ENCODE results near the gene FSCN2. TPM values are rescaled to one million over a fixed set of nuclear protein-coding genes. Genes with fewer than 3 reads are reported as not detected.

The FSCN2 gene
- total RNA-seq, 2 donors from 2014 or later, result 1.0 to 1.8 TPM

DNA sequence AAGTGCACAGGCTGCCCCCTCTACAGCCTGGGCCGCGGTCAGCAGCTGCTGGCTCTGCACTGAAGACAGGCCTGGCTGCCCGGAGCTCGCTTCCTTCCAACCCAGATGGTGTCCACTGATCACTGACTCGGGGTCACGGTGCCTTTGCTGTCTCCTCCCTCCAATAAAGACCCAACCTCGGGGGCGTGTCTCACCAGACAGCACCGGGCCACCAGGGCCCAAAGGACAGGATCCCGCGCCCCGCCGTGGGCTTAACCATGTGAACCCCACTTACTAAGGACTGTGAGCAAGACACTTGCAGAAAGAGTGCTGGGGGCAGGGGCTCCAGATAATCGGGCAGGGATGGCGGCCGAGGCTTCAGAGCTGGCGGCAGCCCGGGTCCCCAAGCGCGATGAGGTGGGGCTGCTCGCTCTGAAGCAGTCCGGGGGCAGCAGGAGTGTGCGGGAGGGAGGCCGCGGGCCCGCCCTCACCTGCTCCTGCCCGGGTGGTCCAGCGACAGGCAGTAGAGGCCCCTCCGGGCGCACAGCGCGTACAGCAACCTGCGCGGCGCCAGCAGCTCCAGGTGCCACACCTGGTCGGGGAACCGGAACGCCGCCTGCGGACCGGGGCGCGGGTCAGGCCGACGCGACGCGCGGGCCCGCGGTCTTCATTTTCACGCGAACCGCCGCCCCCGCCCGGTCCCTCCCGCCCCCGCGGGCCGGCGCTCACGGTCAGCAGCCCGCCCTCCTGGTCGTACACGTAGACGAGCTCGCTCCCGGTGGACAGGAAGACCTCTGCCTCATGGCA is 23.5 kb downstream of the FSCN2 start:
- Histone ChIP-seq H3K27ac (ENCODE audit: low read depth, low read length) (no peak overlapping the region), H3K27me3 (ENCODE audit: control insufficient read depth, insufficient read depth, low read length, poor library complexity, severe bottlenecking) (no peaks in the 10 kb centered on the region), H3K9ac (ENCODE audit: extremely low read depth, low read length, poor library complexity, severe bottlenecking) (peak overlapping the region; percentile 62), H3K9me3 (ENCODE audit: control insufficient read depth, low read length) (no peaks in the 10 kb centered on the region), H3K4me1 (ENCODE audit: control insufficient read depth, insufficient read depth, low read length) (peaks cover 3% of the 10 kb centered on the region), H3K4me3 (ENCODE audit: low read length) (peak overlapping the region; percentile 95), H3K36me3 (ENCODE audit: control insufficient read depth, insufficient read depth, low read length) (peaks cover 22% of the 10 kb centered on the region)
- TF ChIP-seq, protein P1, sequence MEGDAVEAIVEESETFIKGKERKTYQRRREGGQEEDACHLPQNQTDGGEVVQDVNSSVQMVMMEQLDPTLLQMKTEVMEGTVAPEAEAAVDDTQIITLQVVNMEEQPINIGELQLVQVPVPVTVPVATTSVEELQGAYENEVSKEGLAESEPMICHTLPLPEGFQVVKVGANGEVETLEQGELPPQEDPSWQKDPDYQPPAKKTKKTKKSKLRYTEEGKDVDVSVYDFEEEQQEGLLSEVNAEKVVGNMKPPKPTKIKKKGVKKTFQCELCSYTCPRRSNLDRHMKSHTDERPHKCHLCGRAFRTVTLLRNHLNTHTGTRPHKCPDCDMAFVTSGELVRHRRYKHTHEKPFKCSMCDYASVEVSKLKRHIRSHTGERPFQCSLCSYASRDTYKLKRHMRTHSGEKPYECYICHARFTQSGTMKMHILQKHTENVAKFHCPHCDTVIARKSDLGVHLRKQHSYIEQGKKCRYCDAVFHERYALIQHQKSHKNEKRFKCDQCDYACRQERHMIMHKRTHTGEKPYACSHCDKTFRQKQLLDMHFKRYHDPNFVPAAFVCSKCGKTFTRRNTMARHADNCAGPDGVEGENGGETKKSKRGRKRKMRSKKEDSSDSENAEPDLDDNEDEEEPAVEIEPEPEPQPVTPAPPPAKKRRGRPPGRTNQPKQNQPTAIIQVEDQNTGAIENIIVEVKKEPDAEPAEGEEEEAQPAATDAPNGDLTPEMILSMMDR (conservative IDR thresholded peaks at IDR 0.05), result no peak
- peaks cover 10% of the 10 kb centered on the region for H3K4me1 Mint-ChIP-seq
- no peaks in the 10 kb centered on the region for H3K27me3 Mint-ChIP-seq (ENCODE audit: insufficient read depth)
- peak; percentile 71 for DNase-seq
- peak overlapping the region; percentile 48 for H3K27ac Mint-ChIP-seq
- peaks cover 30% of the 10 kb centered on the region for H3K36me3 Mint-ChIP-seq (ENCODE audit: low read depth)
- H3K9me3 Mint-ChIP-seq, result no peaks in the 10 kb centered on the region
- WGBS, 2 experiments (ENCODE audit: insufficient coverage in 1 of 2, insufficient read length in 1 of 2), result 5 to 11% methylated on average over 30 to 69 of the region's 69 CpGs
- peak overlapping the region; percentile 79 for H3K4me3 Mint-ChIP-seq

DNA sequence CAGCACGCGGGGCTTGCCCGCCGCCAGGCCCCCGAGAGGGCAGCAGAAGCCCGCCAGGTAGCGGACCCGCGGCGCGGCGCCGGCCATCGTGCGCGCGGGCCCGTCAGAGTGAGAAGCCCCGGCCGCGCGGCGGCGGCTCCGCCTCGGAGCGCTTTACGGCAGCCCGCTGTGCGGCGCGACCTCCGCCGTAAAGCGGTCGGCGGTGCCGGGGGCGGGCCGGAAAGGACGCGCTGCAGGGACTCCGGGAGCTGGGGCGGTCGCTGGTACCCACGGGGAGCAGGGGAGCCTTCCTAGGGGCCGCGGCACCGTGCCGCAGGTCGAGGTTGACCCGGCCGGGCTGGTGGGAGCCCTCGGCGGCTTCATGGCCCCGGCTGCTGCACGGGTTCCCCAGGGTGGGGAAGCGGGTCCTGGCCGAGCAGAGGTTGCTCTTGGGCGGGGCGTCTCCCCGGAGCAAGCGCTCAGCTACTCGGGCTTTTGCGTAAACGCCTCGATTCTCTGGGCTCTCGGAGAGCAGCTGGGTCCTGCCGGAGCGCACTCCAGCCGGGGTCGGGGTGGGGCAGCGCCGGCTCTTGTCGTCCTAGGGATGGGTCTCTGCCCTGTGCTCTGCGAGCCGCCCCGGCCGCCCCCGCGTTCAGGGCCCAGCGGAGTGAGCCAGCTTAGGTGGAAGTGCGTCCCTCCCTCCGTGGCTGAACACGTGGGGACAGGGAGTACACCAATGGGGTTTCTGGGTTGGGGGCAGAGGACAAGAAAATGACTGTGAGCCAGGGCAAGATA is 24.3 kb downstream of the FSCN2 start, which contains the start of gene FAAP100:
Gene FAAP100, minus strand, starts transcription at position 110 of the 774 bp plus-strand sequence. Its CDS starts 23 bp downstream, at position 87.
- H3K9me3 Mint-ChIP-seq, result no peaks in the 10 kb centered on the region
- Histone ChIP-seq H3K9me3 (ENCODE audit: control insufficient read depth, low read length) (no peaks in the 10 kb centered on the region), H3K27ac (ENCODE audit: low read depth, low read length) (peak within 1 kb of the TSS; percentile 82), H3K9ac (ENCODE audit: extremely low read depth, low read length, poor library complexity, severe bottlenecking) (peak within 1 kb of the TSS; percentile 62), H3K27me3 (ENCODE audit: control insufficient read depth, insufficient read depth, low read length, poor library complexity, severe bottlenecking) (no peaks in the 10 kb centered on the region), H3K4me1 (ENCODE audit: control insufficient read depth, insufficient read depth, low read length) (peaks cover 3% of the 10 kb centered on the region), H3K4me3 (ENCODE audit: low read length) (peak within 1 kb of the TSS; percentile 95), H3K36me3 (ENCODE audit: control insufficient read depth, insufficient read depth, low read length) (peaks cover 28% of the 10 kb centered on the region)
- peaks cover 10% of the 10 kb centered on the region for H3K4me1 Mint-ChIP-seq
- H3K27ac Mint-ChIP-seq, result peak within 1 kb of the TSS; percentile 90
- 0% methylated on average over 46 to 85 of the region's 85 CpGs for WGBS, 2 experiments (ENCODE audit: insufficient coverage in 1 of 2, insufficient read length in 1 of 2)
- TF ChIP-seq, protein P1 (conservative IDR thresholded peaks at IDR 0.05), result no peak
- peak within 1 kb of the TSS; percentile 79 for H3K4me3 Mint-ChIP-seq
- no peaks in the 10 kb centered on the region for H3K27me3 Mint-ChIP-seq (ENCODE audit: insufficient read depth)
- peaks cover 27% of the 10 kb centered on the region for H3K36me3 Mint-ChIP-seq (ENCODE audit: low read depth)
- DNase-seq, result peak; percentile 95

DNA sequence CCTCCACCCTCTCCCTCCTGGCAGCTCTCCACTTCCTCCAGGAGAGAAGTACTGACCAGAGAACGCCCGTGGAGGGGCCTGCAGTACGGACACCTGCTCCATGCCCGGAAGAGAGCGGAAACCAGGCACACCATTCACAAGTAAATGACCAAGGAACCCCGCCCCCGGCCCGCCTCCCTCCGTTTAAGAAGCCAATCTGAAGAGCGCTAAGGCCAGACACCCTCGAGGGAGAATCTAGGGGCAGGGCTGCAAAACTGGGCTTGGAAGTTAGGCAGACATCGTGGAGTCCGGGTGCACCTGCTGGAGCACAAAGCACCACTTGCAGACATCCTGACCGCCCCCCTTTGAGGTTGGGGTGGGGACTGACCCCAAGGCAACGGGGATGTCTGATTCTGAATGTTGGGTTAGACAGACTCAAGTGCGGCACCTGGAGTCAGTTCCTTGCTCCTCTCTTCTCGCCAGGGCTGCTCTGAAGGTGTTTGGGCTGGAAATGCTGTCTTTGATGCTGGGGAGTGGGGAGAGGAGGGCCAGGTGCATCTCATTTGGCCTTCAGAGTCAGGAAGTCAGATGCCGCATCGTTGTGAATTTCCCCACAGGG is 24.9 kb downstream of the FSCN2 start:
- H3K4me3 Mint-ChIP-seq, result peak overlapping the region; percentile 79
- Histone ChIP-seq H3K9ac (ENCODE audit: extremely low read depth, low read length, poor library complexity, severe bottlenecking) (peak overlapping the region; percentile 62), H3K9me3 (ENCODE audit: control insufficient read depth, low read length) (no peaks in the 10 kb centered on the region), H3K4me3 (ENCODE audit: low read length) (peak overlapping the region; percentile 95), H3K4me1 (ENCODE audit: control insufficient read depth, insufficient read depth, low read length) (peaks cover 3% of the 10 kb centered on the region), H3K36me3 (ENCODE audit: control insufficient read depth, insufficient read depth, low read length) (peaks cover 28% of the 10 kb centered on the region), H3K27me3 (ENCODE audit: control insufficient read depth, insufficient read depth, low read length, poor library complexity, severe bottlenecking) (no peaks in the 10 kb centered on the region), H3K27ac (ENCODE audit: low read depth, low read length) (peak overlapping the region; percentile 82)
- H3K27ac Mint-ChIP-seq, result peak overlapping the region; percentile 90
- H3K36me3 Mint-ChIP-seq (ENCODE audit: low read depth), result peaks cover 28% of the 10 kb centered on the region
- H3K4me1 Mint-ChIP-seq, result peaks cover 10% of the 10 kb centered on the region
- H3K9me3 Mint-ChIP-seq, result no peaks in the 10 kb centered on the region
- TF ChIP-seq, protein P1 (conservative IDR thresholded peaks at IDR 0.05), result peak; percentile 30
- WGBS, 2 experiments (ENCODE audit: insufficient coverage in 1 of 2, insufficient read length in 1 of 2), result 4 to 6% methylated on average over 15 to 18 of the region's 19 CpGs
- peak; percentile 98 for DNase-seq
- H3K27me3 Mint-ChIP-seq (ENCODE audit: insufficient read depth), result no peaks in the 10 kb centered on the region

Measured in endodermal cell (in vitro differentiated cells).